ENCODE results near the gene TNS3.
A peak's percentile ranks its signal among the peaks of the same experiment; 100 is the strongest.

TNS3 gene

DNA sequence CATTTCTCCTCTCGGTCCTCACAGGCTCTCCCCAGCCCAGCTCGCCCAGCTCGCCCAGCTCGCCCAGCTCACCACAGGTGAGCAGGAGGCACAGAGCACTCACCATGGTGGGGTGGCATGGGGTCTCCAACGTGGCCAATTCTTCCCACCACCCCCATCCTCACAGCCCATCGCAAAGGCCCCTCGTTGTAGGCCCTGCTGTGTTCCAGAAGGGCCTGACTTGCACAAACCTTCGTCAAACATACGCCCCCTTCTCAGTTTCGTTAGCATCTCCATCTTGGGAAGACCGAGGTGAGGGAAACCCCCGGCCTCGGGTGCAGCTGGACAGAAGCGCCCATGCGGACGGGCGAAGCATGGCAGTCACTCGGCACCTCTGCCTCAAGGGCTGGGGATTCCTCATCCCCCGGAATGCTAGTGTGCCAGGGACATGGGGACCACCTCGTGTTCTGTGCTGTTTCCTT lies 304.6 kb downstream of the TNS3 start:
- Histone ChIP-seq H3K4me2 (no peak overlapping the region), H3K27me3 (no peaks in the 10 kb centered on the region), H3K27ac (no peak overlapping the region), H4K20me1 (peaks cover 0 to 87% (median 0%) of the 10 kb centered on the region in 11 experiments; a peak in 5 of 22 replicates), H3K4me3 (no peak overlapping the region), H3K9me3 (replicated peaks in 1 of 11) (no peaks in the 10 kb centered on the region), H3K9ac (no peak overlapping the region), H3K36me3 (peaks cover 8 to 82% (median 55%) of the 10 kb centered on the region in 11 experiments; a peak in 20 of 22 replicates), H3K4me1 (peaks cover 0 to 19% (median 15%) of the 10 kb centered on the region in 10 experiments; a peak in 16 of 20 replicates)
- no peak for TF ChIP-seq Cebpa-rat (IDR thresholded peaks at IDR 0.05)

GRCh38 chr7:47273974-47274766 lies 307.7 kb downstream of the TNS3 start:
- Histone ChIP-seq H3K4me1 (peaks cover 0 to 8% (median 0%) of the 10 kb centered on the region in 10 experiments; a peak in 2 of 20 replicates), H3K4me3 (no peak overlapping the region), H4K20me1 (peaks cover 0 to 56% (median 0%) of the 10 kb centered on the region in 11 experiments; a peak in 5 of 22 replicates), H3K9ac (no peak overlapping the region), H3K4me2 (no peak overlapping the region), H3K36me3 (peaks cover 0 to 50% (median 31%) of the 10 kb centered on the region in 11 experiments; a peak in 13 of 22 replicates), H3K27ac (no peak overlapping the region; a peak in 1 of 22 replicates), H3K27me3 (no peaks in the 10 kb centered on the region), H3K9me3 (replicated peaks in 1 of 11) (peaks cover 0 to 7% (median 0%) of the 10 kb centered on the region in 11 experiments; a peak in 4 of 22 replicates)
- TF ChIP-seq Cebpa-rat (IDR thresholded peaks at IDR 0.05): no peak

- no peak overlapping the region for H3K4me3 ChIP-seq
Measured at GRCh38 chr7:47273088-47273487, 308.8 kb downstream of the TNS3 start.

DNA sequence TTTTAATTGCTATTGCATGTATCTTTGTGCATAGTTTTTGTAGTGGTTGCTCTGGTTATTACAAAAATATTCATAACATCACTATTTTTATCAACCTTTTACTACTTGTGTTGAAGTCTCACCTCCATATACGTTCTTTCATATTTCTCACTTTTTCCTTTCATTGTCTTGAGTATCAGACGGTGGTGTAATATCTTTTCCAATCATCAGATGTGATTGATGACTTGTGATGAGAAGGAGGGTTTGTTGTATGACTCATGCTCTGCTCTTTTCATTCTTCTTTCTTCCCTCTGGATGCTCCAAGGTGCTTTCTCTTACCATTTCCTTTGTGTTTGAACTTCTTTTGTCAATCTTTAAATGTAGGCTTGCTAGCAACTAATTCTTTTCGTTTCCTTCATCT lies 310.2 kb downstream of the TNS3 start:
- no peak for TF ChIP-seq Cebpa-rat (IDR thresholded peaks at IDR 0.05)
- H3K4me1 ChIP-seq: peaks cover under 1 to 16% (median 7%) of the 10 kb centered on the region in 10 experiments; a peak in 17 of 20 replicates
- H3K27me3 ChIP-seq: no peaks in the 10 kb centered on the region
- peaks cover 0 to 19% (median 9%) of the 10 kb centered on the region in 11 experiments; a peak in 17 of 22 replicates for H3K9me3 ChIP-seq (replicated peaks in 1 of 11)
- peaks cover 0 to 26% (median 12%) of the 10 kb centered on the region in 11 experiments; a peak in 11 of 22 replicates for H3K36me3 ChIP-seq
- peaks cover 0 to 31% (median 0%) of the 10 kb centered on the region in 11 experiments; a peak in 5 of 22 replicates for H4K20me1 ChIP-seq
- no peak overlapping the region for H3K4me2 ChIP-seq
- no peak overlapping the region for H3K27ac ChIP-seq
- no peak overlapping the region for H3K4me3 ChIP-seq
- no peak overlapping the region for H3K9ac ChIP-seq

More at GRCh38 chr7:47273088-47273487, 308.8 kb downstream of the TNS3 start:
- no peak for TF ChIP-seq Cebpa-rat (IDR thresholded peaks at IDR 0.05)
- Histone ChIP-seq H3K27me3 (no peaks in the 10 kb centered on the region), H3K9me3 (replicated peaks in 1 of 11) (peaks cover 0 to 17% (median 7%) of the 10 kb centered on the region in 11 experiments; a peak in 17 of 22 replicates), H4K20me1 (peaks cover 0 to 45% (median 0%) of the 10 kb centered on the region in 11 experiments; a peak in 5 of 22 replicates), H3K27ac (no peak overlapping the region), H3K9ac (no peak overlapping the region), H3K4me1 (peaks cover 0 to 8% (median 0%) of the 10 kb centered on the region in 10 experiments; a peak in 2 of 20 replicates), H3K4me2 (no peak overlapping the region), H3K36me3 (peaks cover 0 to 39% (median 23%) of the 10 kb centered on the region in 11 experiments; a peak in 13 of 22 replicates)

GRCh38 chr7:47268851-47269836 lies 312.8 kb downstream of the TNS3 start:
- Histone ChIP-seq H4K20me1 (peaks cover 0 to 5% (median 0%) of the 10 kb centered on the region in 11 experiments; a peak in 2 of 22 replicates), H3K27ac (0 out of 22 replicates have a peak overlapping the region, but pooled peaks of 1 of the 11 experiments have one; percentile 10), H3K9ac (no peak overlapping the region), H3K4me2 (no peak overlapping the region), H3K4me3 (no peak overlapping the region), H3K9me3 (replicated peaks in 1 of 11) (peaks cover 0 to 19% (median 9%) of the 10 kb centered on the region in 11 experiments; a peak in 17 of 22 replicates), H3K4me1 (peaks cover 6 to 26% (median 12%) of the 10 kb centered on the region in 10 experiments; a peak in 17 of 20 replicates), H3K36me3 (peaks cover 0 to under 1% (median 0%) of the 10 kb centered on the region in 11 experiments; a peak in 1 of 22 replicates), H3K27me3 (no peaks in the 10 kb centered on the region)
- no peak for TF ChIP-seq Cebpa-rat (IDR thresholded peaks at IDR 0.05)

DNA sequence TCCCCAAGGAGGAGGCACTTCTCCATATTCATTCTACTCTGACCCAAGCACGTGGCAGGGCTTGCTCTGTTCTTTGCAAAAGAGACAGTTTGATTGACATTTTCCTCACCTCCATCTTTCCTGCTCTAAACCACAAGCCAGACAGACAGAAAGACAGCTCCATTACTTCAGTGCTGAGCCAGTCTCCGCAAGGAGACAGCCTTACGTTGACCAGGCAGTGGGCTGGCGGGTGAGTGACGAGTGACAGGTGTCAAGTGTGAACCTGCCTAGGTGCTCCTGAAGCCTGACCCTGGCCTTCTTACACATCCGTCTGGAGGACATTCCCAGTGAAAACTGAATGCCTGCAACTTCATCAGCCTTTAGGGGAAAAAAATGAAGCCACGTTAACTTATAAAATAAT lies 314.6 kb downstream of the TNS3 start:
- H3K4me1 ChIP-seq: peaks cover 6 to 26% (median 12%) of the 10 kb centered on the region in 10 experiments; a peak in 17 of 20 replicates
- TF ChIP-seq Cebpa-rat (IDR thresholded peaks at IDR 0.05): no peak
- H3K36me3 ChIP-seq: no peaks in the 10 kb centered on the region; a peak in 1 of 22 replicates
- no peak overlapping the region for H3K4me3 ChIP-seq
- peak overlapping the region in 7 of 11 experiments; percentile 30 to 60 (median 49); a peak in 7 of 22 replicates for H3K27ac ChIP-seq
- H4K20me1 ChIP-seq: no peaks in the 10 kb centered on the region
- no peaks in the 10 kb centered on the region for H3K27me3 ChIP-seq
- peak overlapping the region in 6 of 11 experiments; percentile 17 to 62 (median 54); a peak in 12 of 22 replicates for H3K4me2 ChIP-seq
- H3K9me3 ChIP-seq (replicated peaks in 1 of 11): peaks cover 0 to 19% (median 9%) of the 10 kb centered on the region in 11 experiments; a peak in 17 of 22 replicates
- H3K9ac ChIP-seq: no peak overlapping the region

GRCh38 chr7:47266799-47267198 lies 315.1 kb downstream of the TNS3 start:
- no peak for TF ChIP-seq Cebpa-rat (IDR thresholded peaks at IDR 0.05)
- H3K4me3 ChIP-seq: no peak overlapping the region
- peaks cover 0 to 21% (median 9%) of the 10 kb centered on the region in 11 experiments; a peak in 17 of 22 replicates for H3K9me3 ChIP-seq (replicated peaks in 1 of 11)
- H4K20me1 ChIP-seq: no peaks in the 10 kb centered on the region
- peak overlapping the region in 10 of 11 experiments; percentile 1 to 62 (median 44); a peak in 18 of 22 replicates for H3K4me2 ChIP-seq
- H3K36me3 ChIP-seq: no peaks in the 10 kb centered on the region; a peak in 1 of 22 replicates
- H3K27me3 ChIP-seq: no peaks in the 10 kb centered on the region
- peak overlapping the region in 4 of 11 experiments; percentile 7 to 53 (median 30); a peak in 6 of 22 replicates for H3K9ac ChIP-seq
- H3K27ac ChIP-seq: peak overlapping the region in 9 of 11 experiments; percentile 16 to 60 (median 49); a peak in 15 of 22 replicates
- H3K4me1 ChIP-seq: peaks cover 6 to 26% (median 12%) of the 10 kb centered on the region in 10 experiments; a peak in 17 of 20 replicates
